Umbilical cord (tissue), 2 donors: ENCODE measurements around the gene CD2BP2. TPM values are rescaled to one million over a fixed set of nuclear protein-coding genes. Genes with fewer than 3 reads are reported as not detected.

ENCODE experiments used
- DNase-seq: peaks from one replicate; pipeline ENCODE4 v3.0.0-alpha.2; 2015; ENCODE audit warnings: low spot score
- total RNA-seq: library from RNA; depleted of rRNA; stranded (reverse); fragments of >200 nt; gene quantifications from one replicate; pipeline ENCODE4 v1.2.3, GENCODE V29; 2014; ENCODE audit warnings: low replicate concordance; ENCODE audit not compliant: insufficient read depth

Gene CD2BP2
- total RNA-seq, 1 donor from 2014 or later: 20.9 TPM

DNA sequence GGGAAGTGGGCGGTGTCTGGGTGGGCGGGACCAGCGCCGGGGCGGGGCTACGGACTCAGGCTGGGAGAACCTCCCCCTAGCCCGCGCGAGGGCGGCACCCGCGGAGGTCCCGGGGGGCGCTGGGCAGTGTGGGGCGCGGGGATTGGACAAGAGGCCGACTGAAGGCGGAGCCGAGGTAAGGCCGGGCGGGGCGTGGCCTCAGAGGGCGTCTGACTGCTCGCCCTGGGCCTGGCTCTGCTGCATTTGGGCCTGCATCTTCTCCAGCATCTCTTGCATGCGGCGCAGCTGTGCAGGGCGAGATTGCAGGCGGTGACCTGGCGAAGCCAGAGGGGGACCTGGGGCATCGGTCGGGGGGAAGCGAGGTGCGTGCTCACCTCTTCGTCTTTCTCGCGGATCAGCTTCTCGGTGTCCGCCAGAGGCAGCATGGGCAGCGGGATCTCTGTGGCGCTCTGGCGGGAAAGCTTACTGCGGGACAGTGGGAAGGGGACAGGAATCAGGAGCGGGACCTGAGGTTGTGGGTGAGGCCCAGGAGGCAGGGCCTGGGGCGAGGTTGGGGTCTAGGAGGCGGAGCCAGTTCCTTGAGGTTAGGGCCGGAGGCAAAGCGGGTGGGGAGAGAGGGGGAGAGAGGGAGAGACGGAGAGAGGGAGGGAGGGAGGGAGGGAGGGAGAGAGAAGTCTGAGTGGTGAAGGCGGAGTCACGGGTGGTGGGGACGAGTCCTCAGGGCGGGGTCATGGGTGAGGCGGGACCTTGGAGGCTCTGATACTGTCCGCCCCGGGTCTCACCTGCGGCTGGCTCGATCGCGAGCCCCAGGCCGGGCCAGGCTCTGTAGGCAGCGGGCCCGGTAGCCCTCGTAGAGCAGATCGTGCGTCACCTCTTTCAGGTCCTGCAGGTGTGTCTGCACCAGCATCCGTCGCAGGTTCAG, 23.4 kb upstream of the CD2BP2 start:
- DNase-seq: peak; percentile 99

GRCh38 chr16:30377812-30378235, 22.7 kb upstream of the CD2BP2 start:
- peak; percentile 92 for DNase-seq

DNA sequence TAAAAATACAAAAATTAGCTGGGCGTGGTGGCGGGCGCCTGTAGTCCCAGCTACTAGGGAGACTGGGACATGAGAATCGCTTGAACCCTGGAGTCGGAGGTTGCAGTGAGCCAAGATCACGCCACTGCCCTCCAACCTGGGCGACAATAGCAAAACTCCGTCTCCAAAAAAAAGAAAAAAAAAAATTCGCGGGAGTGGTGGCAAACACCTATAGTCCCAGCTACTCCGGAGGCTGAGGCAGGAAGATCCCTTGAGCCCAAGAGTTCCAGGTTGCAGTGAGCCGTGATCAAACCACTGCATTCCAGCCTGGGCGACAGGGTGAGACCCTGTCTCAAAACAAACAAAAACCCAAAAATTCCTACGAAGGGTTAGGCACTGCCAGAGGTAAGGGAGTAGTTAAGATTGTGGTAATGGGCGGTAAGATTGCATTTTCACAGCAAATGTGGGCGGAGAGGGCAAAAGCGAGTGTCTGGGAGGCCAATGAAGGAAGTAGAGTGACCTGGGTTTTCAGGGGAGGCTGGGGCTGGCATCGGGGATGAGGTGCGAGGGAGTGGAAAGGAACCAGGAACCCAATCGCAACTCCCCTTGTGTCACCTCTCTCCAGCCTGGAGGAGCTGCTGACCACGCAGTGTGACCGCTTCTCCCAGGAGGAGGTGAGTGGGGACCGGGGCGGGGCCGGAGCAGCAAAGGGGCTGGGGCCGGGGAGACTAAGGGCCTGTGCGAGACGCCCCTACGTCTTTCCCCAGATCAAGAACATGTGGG, 22.1 kb upstream of the CD2BP2 start:
- DNase-seq: no peak

- DNase-seq: peak; percentile 65
Measured at GRCh38 chr16:30376461-30376902, 21.4 kb upstream of the CD2BP2 start.

- DNase-seq: no peak
Measured at GRCh38 chr16:30375864-30376263, 20.8 kb upstream of the CD2BP2 start.

DNA sequence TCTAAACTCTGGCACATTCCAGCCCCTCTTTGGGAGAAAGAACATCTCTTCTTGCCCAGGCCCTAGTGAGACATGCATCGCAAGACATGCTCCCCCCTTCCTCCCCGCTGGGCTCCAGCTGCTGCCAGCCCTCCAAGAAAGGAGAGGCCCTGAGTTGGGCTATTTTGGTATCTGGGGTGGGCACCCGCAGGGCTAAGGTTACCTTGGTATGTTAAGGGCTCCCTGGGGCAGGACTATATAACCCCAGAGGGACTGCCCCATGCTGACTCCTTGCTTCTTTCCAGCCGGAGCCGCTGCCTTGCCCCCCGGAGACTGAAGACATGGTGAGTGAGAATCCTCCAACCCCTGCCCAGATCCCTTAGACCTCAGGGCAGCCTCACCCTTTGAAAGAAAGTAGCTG, 19.4 kb upstream of the CD2BP2 start, which contains the start of gene MYL11:
Gene MYL11, plus strand, starts transcription at position 265 of the 400 bp plus-strand sequence. Its CDS starts 56 bp downstream, at position 321.
- no peak for DNase-seq

DNA sequence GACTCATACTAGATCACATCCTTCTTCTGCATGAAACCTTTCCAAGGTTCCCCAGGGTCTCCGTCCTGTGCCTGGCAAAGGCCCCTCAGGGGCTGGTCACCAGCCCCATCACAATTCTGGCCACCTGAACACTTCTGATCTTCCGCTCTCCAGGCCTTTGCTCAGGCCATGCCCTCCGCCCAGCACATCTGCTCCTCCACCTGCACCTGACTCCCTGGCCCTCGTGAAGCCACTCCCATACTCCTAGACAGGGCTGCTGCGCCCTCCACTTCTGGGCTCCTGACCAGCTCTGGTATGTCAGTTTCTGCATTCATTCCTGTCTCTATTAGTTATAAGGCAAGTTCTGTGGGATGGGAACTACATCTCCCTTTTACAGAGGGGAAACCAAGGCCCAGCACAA, 17.6 kb upstream of the CD2BP2 start:
- DNase-seq: no peak

DNA sequence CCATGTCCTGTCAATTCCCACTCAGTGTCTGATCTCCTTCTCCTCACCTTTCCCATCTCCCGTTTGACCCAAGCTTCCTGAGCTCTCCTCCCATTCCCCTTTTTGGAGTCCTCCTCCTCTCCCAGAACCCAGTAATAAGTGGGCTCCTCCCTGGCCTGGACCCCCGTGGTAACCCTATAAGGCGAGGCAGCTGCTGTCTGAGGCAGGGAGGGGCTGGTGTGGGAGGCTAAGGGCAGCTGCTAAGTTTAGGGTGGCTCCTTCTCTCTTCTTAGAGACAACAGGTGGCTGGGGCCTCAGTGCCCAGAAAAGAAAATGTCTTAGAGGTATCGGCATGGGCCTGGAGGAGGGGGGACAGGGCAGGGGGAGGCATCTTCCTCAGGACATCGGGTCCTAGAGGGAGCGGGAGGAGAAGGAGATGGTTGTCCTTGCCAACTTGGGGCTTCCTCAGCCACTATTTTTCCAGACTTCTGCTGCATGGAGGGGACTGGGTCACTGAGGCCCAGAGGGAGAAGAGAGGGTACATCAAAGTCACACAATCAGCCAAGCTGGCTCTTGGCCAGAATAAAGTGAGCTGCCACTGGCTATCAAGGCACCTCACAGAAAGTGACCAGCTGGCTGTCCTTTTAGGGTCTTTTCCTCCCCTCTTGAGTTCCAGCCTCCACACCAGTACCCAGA, 17.1 kb upstream of the CD2BP2 start:
- no peak for DNase-seq

DNA sequence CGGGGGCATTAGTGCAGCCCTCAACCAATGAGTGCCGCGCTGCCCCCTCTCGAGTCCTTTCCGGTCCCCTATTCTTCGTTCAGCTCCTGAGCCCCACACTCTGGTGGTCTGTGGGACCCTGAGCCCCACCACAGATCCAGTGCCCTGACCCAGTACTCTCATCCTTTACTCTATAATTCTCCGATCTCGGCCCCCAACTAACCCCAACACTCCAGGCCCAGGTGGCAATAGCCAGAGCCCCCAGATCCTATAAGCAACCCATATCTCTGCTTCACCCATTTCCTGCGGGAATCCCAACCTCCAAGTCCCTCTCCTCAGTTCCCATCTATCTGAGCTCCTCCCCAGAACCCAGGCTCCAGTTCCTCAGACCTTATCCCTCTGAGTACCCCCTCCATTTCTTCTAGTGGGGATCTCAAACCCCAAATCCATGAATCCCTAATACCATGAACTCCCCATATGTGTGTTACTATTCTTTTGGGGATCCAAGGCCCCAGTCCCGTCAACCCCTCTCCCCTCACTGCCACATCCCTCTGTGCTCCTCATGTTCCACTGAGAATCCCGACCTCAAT, 16.2 kb upstream of the CD2BP2 start:
- DNase-seq: no peak

DNA sequence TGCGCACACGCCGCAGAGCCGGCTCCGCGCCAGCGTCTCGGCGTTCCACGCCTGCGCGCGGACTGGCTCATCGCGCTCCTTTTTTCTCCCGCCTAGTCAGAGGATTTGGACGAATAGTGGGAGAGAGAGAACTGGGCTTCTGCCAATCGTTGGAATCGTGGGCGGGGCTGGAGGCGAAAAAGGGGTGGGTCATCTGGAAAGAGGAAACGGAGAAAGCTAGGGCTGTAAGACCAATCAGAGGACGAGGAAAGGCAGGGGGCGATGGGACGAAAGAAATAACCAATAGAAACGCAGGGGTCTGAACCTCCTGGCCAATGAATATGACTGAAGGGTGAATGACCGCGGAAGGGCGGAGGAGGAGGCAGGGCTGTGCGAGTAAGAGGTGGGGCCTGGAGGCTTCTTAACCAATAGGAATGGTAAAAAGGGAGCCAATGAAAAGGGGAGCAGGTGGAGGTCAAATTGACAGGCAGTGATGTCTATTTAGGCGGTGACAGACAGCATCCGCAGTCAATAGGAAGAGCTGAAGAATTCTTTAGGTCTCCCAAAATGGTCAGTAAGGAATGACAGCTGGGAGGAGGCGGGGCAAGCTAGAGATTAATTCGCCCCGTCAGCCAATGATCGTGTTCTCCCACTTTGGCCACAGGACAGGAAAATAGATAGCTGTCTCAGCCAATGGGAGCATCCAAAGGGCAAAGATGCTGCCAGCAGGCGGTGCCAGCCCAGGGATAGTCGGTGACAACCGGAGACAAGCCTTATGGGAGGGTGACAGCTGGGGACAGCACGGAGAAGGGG, 15.5 kb upstream of the CD2BP2 start, which contains the start of gene TBC1D10B:
Gene TBC1D10B, minus strand, starts transcription at position 39 of the 792 bp plus-strand sequence. CDS start 311 bp downstream, outside the sequence.
- peak; percentile 100 for DNase-seq

DNA sequence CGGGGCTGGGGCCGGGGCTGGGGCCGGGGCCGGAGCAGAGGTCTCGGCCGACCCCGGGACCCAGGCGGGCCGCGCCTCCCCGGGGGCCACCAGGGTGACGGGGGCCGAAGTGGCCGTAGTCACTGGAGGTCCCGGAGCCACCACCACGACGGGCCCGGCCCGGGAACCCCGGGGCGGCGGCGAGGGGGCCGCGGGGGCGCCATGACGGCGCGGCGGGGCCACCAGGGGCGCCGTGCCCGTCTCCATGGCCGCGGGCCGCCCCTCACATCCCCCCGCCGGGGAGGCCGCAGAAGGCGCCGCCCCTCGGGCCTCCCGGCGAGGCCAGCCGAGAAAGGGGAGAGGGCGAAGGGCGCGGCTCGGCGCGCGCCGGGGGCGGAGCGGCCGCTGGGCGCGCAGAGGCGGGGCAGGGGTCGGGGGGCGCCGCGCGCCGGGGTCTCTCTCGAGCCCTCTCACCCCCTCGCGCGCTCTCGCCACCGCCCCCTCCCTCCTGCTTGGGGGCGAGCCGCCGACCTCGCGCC, 14.9 kb upstream of the CD2BP2 start:
- no peak for DNase-seq

- peak; percentile 22 for DNase-seq
Measured at GRCh38 chr16:30369091-30369937, 14.2 kb upstream of the CD2BP2 start.

DNA sequence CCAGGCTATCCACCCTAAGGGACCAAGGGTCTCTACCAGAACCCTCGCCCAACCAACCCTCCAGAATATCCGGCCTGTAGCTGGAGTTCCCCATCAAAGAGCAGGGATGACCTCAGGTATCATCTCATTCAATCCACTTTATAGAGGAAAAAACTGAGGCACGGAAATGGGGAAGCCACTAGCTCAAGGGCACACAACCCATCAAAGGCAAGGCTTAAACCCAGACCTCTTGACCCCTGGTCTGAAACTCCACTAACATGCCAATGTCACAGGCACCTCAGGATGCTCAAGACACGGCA, 13.6 kb upstream of the CD2BP2 start:
- DNase-seq: no peak

- peak; percentile 40 for DNase-seq
Measured at GRCh38 chr16:30368122-30368791, 13.1 kb upstream of the CD2BP2 start.

- DNase-seq: no peak
Measured at GRCh38 chr16:30367349-30368009, 12.4 kb upstream of the CD2BP2 start.

DNA sequence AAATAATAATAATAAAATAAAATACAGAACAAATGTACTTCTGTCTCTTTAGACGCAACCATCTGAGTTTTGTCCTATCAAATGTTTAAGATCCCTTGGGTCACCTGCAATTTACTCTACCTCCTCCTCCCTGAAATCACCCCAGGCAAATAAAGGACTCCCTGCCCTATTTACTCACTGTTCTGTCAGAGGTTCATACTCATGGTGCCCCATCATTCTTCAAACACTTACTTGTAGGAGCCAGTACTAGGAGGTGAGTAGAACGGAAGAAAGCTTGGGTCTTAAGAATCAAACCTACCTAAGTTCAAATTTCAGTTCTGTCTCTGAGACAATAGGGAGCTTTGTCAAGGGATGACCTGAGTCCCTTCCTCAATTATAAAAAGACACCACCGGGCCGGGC, 11.4 kb upstream of the CD2BP2 start:
- DNase-seq: no peak

DNA sequence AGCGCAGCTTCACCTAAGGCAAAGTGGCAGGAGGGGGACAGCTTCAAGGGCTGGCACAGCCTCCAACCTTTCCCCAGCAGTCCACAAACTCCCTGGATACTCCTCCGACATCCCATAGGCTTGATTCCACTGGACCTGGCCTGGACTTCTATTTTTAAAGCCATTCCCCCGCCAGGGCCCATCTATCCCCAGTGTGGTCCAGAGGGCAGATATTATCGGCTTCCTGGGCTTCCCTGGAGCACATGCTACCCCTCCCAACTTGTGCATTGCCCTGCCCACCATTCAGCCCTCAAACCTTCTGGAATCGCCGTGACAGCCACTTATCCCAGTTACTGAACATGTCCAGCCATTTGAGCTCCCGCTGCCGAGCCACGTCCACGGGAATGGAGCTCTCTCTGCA, 10.1 kb upstream of the CD2BP2 start:
- no peak for DNase-seq

- DNase-seq: no peak
Measured at GRCh38 chr16:30361180-30361579, 6.1 kb upstream of the CD2BP2 start.

- no peak for DNase-seq
Measured at GRCh38 chr16:30359871-30360170, 4.7 kb upstream of the CD2BP2 start.
